Urothelium cell line (cell line): ENCODE results near the gene CDC42BPB.
A peak's percentile ranks its signal among the peaks of the same experiment; 100 is the strongest.

Source experiments
- DNase-seq: peaks from one replicate; pipeline ENCODE4 v3.0.0; 2011; ENCODE audit warnings: low spot score, mixed read lengths
- FAIRE-seq: peaks from 2 replicates; lab custom pipeline; 2011; peaks lifted over from hg19 to GRCh38; lab: Jason Lieb, UNC

Gene CDC42BPB

GRCh38 chr14:102945346-102946130, 111.8 kb downstream of the CDC42BPB start:
- FAIRE-seq: no peak
- DNase-seq: no peak

GRCh38 chr14:102944448-102945330, 112.7 kb downstream of the CDC42BPB start:
- FAIRE-seq: no peak
- DNase-seq: no peak

- DNase-seq (no peak), FAIRE-seq (no peak)
Observed at GRCh38 chr14:102943979-102944378, 113.4 kb downstream of the CDC42BPB start.

GRCh38 chr14:102943454-102943853, 113.9 kb downstream of the CDC42BPB start:
- no peak for DNase-seq
- no peak for FAIRE-seq

GRCh38 chr14:102942069-102942468, 115.3 kb downstream of the CDC42BPB start:
- DNase-seq: no peak
- FAIRE-seq: no peak

- DNase-seq (no peak), FAIRE-seq (no peak)
Observed at GRCh38 chr14:102941419-102942011, 115.8 kb downstream of the CDC42BPB start.

- FAIRE-seq (no peak), DNase-seq (no peak)
Observed at GRCh38 chr14:102940729-102941362, 116.5 kb downstream of the CDC42BPB start.

GRCh38 chr14:102939820-102940561, 117.4 kb downstream of the CDC42BPB start:
- DNase-seq (no peak), FAIRE-seq (no peak)

GRCh38 chr14:102939329-102939728, 118.0 kb downstream of the CDC42BPB start:
- FAIRE-seq (no peak), DNase-seq (no peak)

- no peak for FAIRE-seq
- DNase-seq: no peak
Observed at GRCh38 chr14:102938191-102938590, 119.2 kb downstream of the CDC42BPB start.

GRCh38 chr14:102937331-102938175, 119.8 kb downstream of the CDC42BPB start:
- DNase-seq: no peak
- FAIRE-seq: no peak

- DNase-seq (no peak), FAIRE-seq (no peak)
Observed at GRCh38 chr14:102935756-102936155, 121.6 kb downstream of the CDC42BPB start.

GRCh38 chr14:102933618-102934231, 123.6 kb downstream of the CDC42BPB start:
- no peak for DNase-seq
- no peak for FAIRE-seq

- no peak for DNase-seq
- no peak for FAIRE-seq
Observed at GRCh38 chr14:102932484-102933248, 124.7 kb downstream of the CDC42BPB start.

GRCh38 chr14:102931580-102932285, 125.6 kb downstream of the CDC42BPB start:
- no peak for FAIRE-seq

GRCh38 chr14:102930753-102931579, 126.4 kb downstream of the CDC42BPB start:
- FAIRE-seq (no peak), DNase-seq (peak; percentile 39)

More at GRCh38 chr14:102931580-102932285, 125.6 kb downstream of the CDC42BPB start:
- DNase-seq: no peak
